ENCODE measurements around the gene MMP15. TPM values are rescaled to one million over a fixed set of nuclear protein-coding genes. Genes with fewer than 3 reads are reported as not detected.
A peak's percentile ranks its signal among the peaks of the same experiment; 100 is the strongest.

The MMP15 gene
- polyA plus RNA-seq, 1 donor (not counting 4 experiments of a cell fraction or from before 2014, with no cell fraction given): 3.7 TPM

GRCh38 chr16:57987441-57988177 lies 37.9 kb upstream of the MMP15 start:
- TF ChIP-seq EZH2 (IDR thresholded peaks at IDR 0.05; ENCODE audit: low read length) (no peak), CTCF (optimal IDR thresholded peaks at IDR 0.05 in 1 of 3, IDR thresholded peaks at IDR 0.05 in 1 of 3, conservative IDR thresholded peaks at IDR 0.05 in 1 of 3; ENCODE audit: extremely low read depth in 1 of 3, insufficient read depth in 2 of 3, low read length in 3 of 3) (no peak)
- Histone ChIP-seq H3K36me3 (ENCODE audit: control insufficient read depth in 2 of 2, extremely low read depth in 1 of 2, insufficient read depth in 2 of 2, low read length in 2 of 2) (no peaks in the 10 kb centered on the region), H3K4me3 (ENCODE audit: control insufficient read depth in 2 of 3, extremely low read depth in 1 of 3, insufficient read depth in 2 of 3, low read depth in 1 of 3, low read length in 3 of 3) (no peak overlapping the region)

GRCh38 chr16:57988929-57989328 lies 36.6 kb upstream of the MMP15 start:
- H3K4me2 ChIP-seq (ENCODE audit: control insufficient read depth, extremely low read depth, insufficient read depth, low read depth, low read length): peak overlapping the region; percentile 17
- H4K20me1 ChIP-seq (ENCODE audit: control insufficient read depth, extremely low read depth, insufficient read depth, low read length): no peaks in the 10 kb centered on the region
- no peaks in the 10 kb centered on the region for H3K9me3 ChIP-seq (ENCODE audit: control insufficient read depth, low read depth, low read length)
- H3K9me1 ChIP-seq (ENCODE audit: control insufficient read depth, extremely low read depth, insufficient read depth, low read length): no peaks in the 10 kb centered on the region
- H3K4me1 ChIP-seq (ENCODE audit: control insufficient read depth, extremely low read depth, insufficient read depth, low read length): peaks cover 21% of the 10 kb centered on the region
- no peak overlapping the region for H2AFZ ChIP-seq (ENCODE audit: control insufficient read depth, low read length)
- FAIRE-seq: peak; percentile 66
- dilution Hi-C loops (cut with MboI; ENCODE audit: extremely low pct_ligation_motif_present, low sequenced_read_pairs): no loop called here
- peaks cover 6% of the 10 kb centered on the region for H3K27me3 ChIP-seq (ENCODE audit: control insufficient read depth, extremely low read depth, insufficient read depth, low read length)
- H3K4me3 ChIP-seq (ENCODE audit: control insufficient read depth in 2 of 3, extremely low read depth in 1 of 3, insufficient read depth in 2 of 3, low read depth in 1 of 3, low read length in 3 of 3): no peak overlapping the region
- no peak overlapping the region for H3K9ac ChIP-seq (ENCODE audit: control insufficient read depth, extremely low read depth, insufficient read depth, low read length)
- no peaks in the 10 kb centered on the region for H3K79me2 ChIP-seq (ENCODE audit: control insufficient read depth, insufficient read depth, low read length)
- no peak for TF ChIP-seq CTCF (optimal IDR thresholded peaks at IDR 0.05 in 1 of 3, IDR thresholded peaks at IDR 0.05 in 1 of 3, conservative IDR thresholded peaks at IDR 0.05 in 1 of 3; ENCODE audit: extremely low read depth in 1 of 3, insufficient read depth in 2 of 3, low read length in 3 of 3)
- no peak for TF ChIP-seq EZH2 (IDR thresholded peaks at IDR 0.05; ENCODE audit: low read length)
- H3K27ac ChIP-seq (ENCODE audit: control insufficient read depth, insufficient read depth, low read length): no peak overlapping the region
- H3K36me3 ChIP-seq (ENCODE audit: control insufficient read depth in 2 of 2, extremely low read depth in 1 of 2, insufficient read depth in 2 of 2, low read length in 2 of 2): no peaks in the 10 kb centered on the region
- DNase-seq (ENCODE audit: low read depth, low spot score): peak; percentile 58

More at GRCh38 chr16:57987441-57988177, 37.9 kb upstream of the MMP15 start:
- Histone ChIP-seq H3K79me2 (ENCODE audit: control insufficient read depth, insufficient read depth, low read length) (no peaks in the 10 kb centered on the region), H4K20me1 (ENCODE audit: control insufficient read depth, extremely low read depth, insufficient read depth, low read length) (no peaks in the 10 kb centered on the region), H3K9ac (ENCODE audit: control insufficient read depth, extremely low read depth, insufficient read depth, low read length) (no peak overlapping the region), H3K9me1 (ENCODE audit: control insufficient read depth, extremely low read depth, insufficient read depth, low read length) (no peaks in the 10 kb centered on the region), H3K27me3 (ENCODE audit: control insufficient read depth, extremely low read depth, insufficient read depth, low read length) (peaks cover 6% of the 10 kb centered on the region), H3K4me2 (ENCODE audit: control insufficient read depth, extremely low read depth, insufficient read depth, low read depth, low read length) (no peak overlapping the region), H2AFZ (ENCODE audit: control insufficient read depth, low read length) (no peak overlapping the region), H3K27ac (ENCODE audit: control insufficient read depth, insufficient read depth, low read length) (no peak overlapping the region), H3K9me3 (ENCODE audit: control insufficient read depth, low read depth, low read length) (no peaks in the 10 kb centered on the region), H3K4me1 (ENCODE audit: control insufficient read depth, extremely low read depth, insufficient read depth, low read length) (peaks cover 15% of the 10 kb centered on the region)
- no peak for FAIRE-seq
- dilution Hi-C loops (cut with MboI; ENCODE audit: extremely low pct_ligation_motif_present, low sequenced_read_pairs): no loop called here
- no peak for DNase-seq (ENCODE audit: low read depth, low spot score)

Data from keratinocyte (primary cell).